HG02678 (cell line): ENCODE results near the gene PTP4A1.
"Not testable (repeated sequence)": the region's sequence is repeated elsewhere in the genome, so short reads cannot be mapped to it uniquely, and the experiment has no call there.

Experiments used
- ATAC-seq: cut with Tn5 transposase; IDR thresholded peaks from one replicate; pipeline ENCODE4 v1.9.1; 2021; ENCODE audit warnings: mild to moderate bottlenecking, moderate library complexity; ENCODE audit not compliant: unreplicated experiment

PTP4A1 gene

DNA sequence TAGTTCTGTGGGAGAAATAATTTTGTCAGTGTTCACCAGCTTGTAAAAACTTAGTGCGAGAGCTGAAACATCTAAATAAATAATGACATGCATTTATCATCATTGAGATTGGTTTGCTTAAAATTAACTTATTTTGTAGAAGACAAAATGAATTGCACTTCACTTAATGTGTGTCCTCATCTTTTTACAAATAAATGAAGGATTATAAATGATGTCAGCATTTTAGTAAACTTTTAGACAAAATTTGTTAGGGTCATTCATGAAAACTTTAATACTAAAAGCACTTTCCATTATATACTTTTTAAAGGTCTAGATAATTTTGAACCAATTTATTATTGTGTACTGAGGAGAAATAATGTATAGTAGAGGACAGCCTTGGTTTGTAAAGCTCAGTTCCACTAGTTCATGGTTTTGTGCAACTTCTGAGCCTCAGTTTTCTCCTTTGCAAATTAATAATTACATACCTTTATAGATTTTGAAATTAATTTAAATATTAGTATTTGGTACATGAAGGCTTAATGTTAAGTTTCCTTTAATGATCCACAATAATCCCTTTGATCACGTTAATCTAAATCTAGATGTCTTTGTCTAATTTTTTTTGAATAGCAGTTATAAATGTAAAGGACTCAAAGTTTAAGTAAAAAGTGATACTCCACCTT lies 9.2 kb downstream of the PTP4A1 start:
- no peak for ATAC-seq

DNA sequence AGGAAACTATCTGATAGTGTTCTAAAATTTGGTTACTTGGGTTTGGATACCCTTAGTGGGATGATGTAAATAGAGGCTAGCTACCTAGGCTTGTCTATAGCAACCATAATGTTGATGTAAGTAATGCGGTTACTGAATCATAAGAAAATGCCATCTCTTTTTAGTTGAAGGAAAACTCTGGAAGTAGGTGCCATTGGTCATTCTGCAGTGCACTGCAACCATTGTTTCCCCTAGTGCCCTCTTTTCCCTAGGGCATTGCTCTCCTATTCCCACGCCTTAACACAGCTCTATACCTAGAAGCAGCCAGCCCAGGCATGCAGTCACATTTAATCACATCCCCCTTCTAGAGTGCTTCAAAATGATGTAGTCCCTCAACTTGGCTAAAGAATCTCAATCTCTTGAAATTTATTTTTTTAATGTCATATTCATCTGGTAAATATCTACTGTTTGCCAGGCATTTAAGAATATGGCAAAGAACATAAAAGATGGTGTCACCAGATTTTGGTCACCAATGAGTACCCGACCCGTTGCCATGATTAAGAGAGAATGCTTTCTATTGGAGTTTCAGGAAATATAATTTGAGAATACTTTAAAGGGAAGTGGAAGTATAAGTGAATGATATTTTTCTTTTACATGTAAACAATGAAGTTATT lies 10.4 kb downstream of the PTP4A1 start:
- no peak for ATAC-seq

DNA sequence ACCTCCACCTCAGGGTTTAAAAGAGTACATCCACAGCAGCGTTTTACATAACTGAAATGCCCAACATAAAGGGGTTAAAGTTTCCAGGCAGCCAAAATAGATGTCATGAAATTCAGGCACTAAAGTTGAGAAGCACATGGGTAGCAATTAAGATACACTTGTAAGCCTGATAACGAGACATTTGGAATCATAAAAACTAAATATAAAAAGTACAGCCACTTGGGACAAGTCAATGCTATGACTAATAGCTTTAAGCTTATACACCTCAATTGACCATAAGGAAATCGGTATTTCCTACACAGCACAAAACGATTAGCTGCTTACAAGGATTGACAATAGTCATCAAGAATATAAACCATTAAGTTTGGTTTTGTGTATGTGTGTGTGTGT lies 11.8 kb downstream of the PTP4A1 start:
- ATAC-seq: no peak

DNA sequence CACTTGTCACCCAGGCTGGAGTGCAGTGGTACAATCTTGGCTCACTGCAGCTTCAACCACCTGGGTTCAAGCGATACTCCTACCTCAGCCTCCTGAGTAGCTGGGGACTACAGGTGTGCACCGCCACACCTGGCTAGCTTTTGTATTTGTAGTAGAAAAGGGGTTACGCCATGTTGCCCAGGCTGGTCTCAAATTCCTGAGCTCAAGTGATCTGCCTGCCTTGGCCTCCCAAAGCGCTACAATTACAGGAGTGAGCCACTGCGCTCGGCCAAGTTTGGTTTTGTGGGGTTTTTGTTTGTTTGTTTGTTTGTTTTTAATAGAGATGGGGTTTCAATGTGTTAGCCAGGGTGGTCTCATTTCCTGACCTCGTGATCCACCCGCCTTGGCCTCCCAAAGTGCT lies 12.3 kb downstream of the PTP4A1 start:
- no peak for ATAC-seq

DNA sequence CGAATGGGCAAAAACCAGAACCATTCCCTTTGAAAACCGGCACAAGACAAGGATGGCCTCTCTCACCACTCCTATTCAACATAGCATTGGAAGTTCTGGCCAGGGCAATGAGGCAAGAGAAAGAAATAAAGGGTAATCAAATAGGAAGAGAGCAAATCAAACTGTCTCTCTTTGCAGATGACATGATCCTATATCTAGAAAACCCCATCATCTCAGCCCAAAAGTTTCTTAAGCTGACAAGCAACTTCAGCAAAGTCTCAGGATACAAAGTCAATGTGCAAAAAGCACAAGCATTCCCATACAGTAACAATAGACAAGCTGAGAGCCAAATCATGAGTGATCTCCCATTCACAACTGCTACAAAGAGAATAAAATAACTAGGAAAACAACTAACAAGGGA lies 13.4 kb downstream of the PTP4A1 start:
- ATAC-seq: not testable (repeated sequence)

DNA sequence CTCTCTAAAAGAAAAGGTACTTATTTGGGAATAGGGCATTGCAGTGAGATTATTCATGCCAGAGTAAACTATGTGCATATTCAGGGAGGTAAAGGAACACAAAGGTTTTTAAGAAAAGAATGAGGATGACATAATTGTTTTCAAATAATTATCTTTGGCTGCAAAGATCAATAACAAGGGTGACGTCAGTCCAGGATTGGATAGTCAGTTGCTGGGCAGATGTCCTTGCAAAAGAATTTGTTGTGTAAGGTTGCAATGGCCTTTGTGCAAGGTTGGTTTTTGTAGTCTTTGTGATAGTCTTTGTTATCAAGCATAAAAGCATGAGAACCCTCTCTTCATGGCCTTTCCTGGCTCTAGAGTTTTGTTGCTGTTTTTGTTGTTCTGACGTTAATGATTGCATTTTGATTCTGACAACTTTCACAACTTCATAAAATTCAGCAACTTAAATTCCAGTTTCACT lies 17.7 kb downstream of the PTP4A1 start:
- ATAC-seq: no peak

DNA sequence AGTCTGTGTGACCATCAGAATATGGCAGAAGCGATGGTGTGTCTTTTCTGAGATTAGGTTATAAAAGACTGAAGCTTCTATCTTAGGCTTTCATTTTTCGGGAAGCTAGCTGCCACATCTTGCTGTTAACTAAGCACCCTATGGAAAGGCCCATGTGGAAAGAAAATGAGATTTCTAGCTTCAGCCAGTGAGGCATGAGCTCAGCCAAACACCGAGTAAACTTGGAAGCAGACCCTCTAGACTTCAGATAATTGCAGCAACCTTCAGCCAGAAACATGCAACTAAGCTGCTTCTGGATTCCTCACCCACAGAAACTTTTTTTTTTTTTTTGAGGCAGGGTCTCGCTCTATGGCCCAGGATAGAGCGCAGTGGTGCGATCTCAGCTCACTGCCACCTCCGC lies 20.6 kb downstream of the PTP4A1 start:
- ATAC-seq: no peak

DNA sequence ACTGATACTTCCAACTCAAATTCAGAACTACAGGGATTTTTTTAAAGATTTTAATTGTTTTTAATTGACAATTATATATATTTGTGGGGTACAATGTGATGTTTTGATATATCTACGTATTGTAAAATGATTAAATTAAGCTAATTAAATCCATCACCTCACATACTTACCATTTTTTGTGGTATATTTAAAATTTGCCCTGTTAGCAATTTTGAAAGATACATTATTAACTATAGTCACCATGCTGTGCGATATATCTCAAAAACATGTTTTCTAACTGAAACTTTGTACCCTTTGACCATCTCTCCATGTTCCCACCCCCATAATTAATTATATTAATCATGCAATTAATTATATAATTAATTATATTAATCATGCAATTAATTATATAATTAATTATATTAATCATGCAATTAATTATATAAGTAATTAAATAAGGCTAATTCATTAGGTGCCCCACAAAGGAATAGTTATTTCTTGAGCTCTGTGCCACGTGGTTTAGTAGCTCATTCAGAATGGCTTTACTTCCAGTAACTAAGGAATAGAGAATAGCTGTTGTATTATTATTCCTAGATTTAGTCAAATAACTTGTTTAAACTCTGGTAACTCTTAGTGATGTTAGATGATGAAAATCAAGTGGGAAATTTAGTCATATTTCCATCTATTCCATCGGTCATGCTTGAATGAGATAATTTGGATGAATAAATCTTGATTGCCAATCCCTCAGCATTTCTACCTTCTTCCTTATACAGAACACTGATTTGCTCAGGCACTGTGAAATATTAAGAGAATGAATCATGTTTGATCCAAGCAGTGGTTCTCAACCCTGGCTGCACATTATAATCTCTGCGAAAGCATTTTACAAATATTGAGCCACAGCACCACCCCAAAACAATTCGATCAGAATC lies 25.1 kb downstream of the PTP4A1 start:
- ATAC-seq: no peak

DNA sequence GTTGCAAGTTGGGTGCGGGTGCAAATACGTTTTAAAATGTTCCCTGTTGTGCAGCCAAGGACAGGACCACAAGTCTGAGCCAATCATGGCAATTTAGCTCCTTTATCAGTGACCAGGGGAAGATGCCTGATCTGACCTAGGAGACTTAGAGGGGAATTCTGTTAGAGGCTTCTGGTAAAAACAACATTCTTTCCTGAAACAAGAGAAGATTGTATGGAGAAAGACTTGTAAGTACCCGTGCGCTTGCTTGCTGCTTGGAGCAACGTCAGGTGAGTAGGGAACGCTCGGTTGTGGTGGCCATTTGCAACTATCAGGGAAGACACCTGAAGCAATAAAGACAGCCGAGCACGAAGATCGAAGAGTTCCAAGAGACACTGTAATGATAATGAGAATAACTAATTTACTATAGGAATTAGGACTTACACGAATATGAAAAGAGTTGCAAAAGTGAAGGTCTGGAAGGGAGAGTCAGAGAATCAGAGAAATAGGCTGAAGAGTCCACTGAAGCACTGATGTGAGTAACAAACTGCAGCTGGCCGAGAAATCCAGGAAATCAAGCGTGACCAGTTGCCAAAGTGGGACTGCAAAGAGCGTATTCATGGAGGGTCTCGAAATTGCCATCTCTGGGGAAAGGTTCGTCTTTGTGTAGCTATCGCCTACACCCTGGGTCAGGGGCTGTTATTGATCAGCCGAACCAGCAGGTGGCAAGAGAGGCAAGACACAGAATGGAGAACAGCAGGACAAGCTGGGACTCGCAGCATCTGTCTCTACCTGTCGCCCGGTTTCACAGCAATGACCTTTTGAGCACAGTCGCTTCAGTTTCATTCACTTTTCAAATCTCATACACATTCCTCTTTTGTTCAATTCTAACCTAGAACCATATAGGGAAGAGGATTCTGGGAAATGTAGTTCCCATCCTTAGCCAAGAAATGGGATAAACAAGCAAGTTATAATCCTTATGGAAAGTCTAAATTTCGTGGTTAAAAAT lies 26.1 kb downstream of the PTP4A1 start:
- peak; percentile 100 for ATAC-seq

DNA sequence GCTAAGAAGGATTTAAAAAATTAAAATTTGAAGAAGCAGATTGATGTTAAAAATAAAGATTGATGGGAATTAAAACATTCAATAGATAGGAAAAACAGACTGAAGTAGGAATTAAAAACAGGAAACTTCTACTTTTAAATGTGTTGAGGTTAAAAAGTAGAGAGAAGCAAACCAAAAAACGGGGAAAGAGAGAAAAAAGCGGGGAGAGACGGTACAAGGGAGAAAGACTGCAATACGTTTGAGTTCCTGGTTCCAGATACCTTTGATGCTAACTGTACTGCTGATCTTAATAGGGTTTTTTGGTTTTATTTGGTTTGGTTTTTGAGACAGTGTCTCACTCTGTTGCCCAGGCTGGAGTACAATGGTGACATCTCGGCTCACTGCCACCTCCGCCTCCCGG lies 27.0 kb downstream of the PTP4A1 start:
- no peak for ATAC-seq

DNA sequence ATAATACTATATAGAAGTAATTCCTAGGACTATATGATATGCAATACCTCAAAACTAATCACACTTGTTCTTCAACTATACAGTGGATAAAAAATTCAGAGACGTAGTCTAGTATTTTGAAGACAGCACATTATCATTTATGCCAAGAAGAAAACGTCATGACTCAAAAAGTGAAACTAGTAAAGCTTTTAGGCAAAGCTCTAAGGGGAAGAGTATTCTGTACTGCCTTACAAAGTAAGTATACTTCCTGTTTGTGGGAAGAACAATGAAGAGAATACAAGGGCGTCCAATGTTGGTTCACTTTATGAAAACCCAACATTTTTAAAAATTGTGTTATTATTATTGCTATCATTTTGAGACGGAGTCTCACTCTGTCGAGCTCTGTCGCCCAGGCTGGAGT lies 27.9 kb downstream of the PTP4A1 start:
- no peak for ATAC-seq

DNA sequence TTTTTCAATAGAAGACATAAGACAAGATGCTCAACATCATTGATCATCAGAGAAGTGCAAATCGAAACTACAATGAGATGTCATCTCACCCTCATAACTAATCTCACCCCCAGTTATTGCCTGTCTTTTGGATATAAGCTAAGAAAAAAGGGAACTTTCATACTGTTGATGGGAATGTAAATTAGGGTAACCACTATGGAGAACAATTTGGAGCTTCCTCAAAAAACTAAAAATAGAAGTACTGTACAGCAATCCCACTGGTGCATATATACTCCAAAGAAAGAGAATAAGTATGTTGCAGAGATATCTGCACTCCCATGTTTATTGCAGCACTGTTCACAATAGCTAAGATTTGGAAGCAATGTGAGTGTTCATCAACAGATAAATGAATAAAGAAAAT lies 37.0 kb downstream of the PTP4A1 start:
- ATAC-seq: no peak

DNA sequence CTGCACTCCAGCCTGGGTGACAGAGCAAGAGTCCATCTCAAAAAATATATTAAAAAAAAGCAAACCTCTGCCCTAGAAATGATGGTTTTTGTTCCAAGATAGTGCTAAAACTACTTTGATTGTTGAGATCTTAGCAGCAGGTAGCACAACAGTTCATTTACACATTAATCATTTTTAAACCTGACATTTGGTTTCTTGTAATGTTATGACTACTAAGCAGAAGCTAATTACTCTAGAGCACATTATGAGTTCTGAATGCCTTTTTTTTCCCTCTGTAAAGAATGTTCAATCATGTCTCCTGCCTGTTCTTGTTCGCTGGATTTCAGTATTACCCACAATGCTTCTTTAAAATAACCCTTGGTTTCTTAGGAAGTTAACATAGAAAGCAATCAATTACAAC lies 38.7 kb downstream of the PTP4A1 start:
- ATAC-seq: no peak

DNA sequence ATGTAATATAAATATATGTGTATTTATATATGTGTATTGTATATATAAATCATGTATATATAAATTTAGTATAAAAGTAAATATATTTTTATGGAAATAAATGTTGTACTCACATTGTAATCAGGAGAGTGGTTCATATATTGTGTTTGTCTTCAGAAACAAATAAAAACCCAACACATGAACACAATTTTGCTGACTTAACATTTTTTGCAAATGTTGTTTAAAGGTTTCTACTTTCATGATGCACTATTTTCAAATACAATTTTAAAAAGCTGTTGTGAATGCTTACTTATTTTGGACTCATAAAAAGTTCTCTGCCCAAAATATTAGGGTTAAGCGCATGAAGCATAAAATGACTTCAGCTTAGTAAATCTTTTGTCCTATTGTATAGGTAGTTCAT lies 39.3 kb downstream of the PTP4A1 start:
- no peak for ATAC-seq

DNA sequence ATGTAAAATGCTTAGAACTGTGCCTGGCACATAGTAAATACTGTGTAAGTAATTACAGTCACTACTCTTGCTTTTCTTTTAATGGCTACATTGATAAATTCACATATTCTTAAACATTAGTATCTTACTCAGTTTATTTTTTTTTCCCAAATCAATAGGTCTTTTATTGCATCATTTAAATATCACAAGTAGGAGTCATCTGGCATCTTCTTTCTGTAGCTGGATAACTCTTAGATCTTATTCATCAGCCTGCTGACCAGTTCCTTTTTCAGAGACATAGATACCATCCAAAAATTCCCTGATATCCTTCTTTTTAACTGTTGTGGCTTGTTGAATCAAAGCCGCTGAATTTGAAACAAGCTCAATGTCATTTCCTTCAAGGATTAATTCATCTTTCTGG lies 43.3 kb downstream of the PTP4A1 start:
- ATAC-seq: no peak
